ENCODE results near the gene MRPS30.

The MRPS30 gene

DNA sequence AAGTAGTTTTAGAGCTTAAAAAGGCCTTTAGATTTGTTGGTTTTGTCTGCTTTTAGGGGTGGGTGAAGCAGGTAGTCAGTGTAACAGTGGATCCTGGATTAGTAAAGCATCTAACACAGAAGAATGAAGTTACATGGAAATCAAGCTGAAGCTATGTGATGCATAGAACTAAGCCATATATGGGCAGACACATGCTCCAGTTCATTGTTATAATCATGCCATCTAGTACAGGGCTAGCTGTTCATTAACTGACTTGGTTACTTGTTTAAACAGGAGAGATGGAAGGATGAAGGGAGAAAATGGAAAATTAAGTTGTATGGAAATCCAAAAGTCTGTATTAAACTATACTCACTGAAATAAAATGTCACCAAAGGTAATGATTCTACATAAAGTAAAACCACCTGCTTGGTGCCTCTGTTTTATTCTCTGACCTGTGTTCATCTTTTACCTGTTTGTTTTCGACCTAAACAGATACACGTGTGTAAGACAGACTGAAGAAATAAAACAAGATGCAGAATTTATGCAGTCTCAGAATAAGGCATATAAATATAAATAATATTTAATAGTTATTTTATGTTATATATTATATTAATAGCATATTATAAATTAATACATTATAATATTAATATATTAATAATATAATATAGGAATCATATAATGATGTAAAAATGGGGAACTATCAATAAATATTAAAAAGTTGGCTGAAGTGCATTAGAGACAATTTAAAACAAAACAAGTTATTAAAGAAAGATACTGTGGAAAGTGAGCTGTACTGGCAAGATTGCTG lies 33.9 kb downstream of the MRPS30 start (continued):
- TF ChIP-seq ZNF335 (tag by site-specific recombination; conservative IDR thresholded peaks at IDR 0.05), result no peak
- TF ChIP-seq ZNF211 (tag by site-specific recombination; IDR thresholded peaks at IDR 0.05; ENCODE audit: low read depth), result no peak
- TF ChIP-seq, protein P1, sequence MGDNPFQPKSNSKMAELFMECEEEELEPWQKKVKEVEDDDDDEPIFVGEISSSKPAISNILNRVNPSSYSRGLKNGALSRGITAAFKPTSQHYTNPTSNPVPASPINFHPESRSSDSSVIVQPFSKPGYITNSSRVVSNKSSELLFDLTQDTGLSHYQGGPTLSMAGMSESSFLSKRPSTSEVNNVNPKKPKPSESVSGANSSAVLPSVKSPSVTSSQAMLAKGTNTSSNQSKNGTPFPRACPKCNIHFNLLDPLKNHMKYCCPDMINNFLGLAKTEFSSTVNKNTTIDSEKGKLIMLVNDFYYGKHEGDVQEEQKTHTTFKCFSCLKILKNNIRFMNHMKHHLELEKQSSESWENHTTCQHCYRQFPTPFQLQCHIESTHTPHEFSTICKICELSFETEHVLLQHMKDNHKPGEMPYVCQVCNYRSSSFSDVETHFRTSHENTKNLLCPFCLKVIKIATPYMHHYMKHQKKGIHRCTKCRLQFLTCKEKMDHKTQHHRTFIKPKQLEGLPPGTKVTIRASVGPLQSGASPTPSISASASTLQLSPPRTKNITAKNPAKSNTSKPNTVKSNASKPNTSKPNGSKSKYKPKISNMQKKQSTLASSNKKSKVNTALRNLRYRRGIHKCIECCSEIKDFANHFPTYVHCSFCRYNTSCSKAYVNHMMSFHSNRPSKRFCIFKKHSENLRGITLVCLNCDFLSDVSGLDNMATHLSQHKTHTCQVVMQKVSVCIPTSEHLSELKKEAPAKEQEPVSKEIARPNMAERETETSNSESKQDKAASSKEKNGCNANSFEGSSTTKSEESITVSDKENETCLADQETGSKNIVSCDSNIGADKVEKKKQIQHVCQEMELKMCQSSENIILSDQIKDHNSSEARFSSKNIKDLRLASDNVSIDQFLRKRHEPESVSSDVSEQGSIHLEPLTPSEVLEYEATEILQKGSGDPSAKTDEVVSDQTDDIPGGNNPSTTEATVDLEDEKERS (tag by site-specific recombination; IDR thresholded peaks at IDR 0.05), result no peak
- TF ChIP-seq ZNF341 (tag by site-specific recombination; IDR thresholded peaks at IDR 0.05; ENCODE audit: low read depth), result no peak
- TF ChIP-seq ZNF768 (tag by site-specific recombination; IDR thresholded peaks at IDR 0.05), result no peak
- TF ChIP-seq ZNF561 (tag by site-specific recombination; IDR thresholded peaks at IDR 0.05; ENCODE audit: borderline replicate concordance), result no peak
- TF ChIP-seq ZSCAN16 (tag by site-specific recombination; IDR thresholded peaks at IDR 0.05), result no peak
- TF ChIP-seq, protein P2, sequence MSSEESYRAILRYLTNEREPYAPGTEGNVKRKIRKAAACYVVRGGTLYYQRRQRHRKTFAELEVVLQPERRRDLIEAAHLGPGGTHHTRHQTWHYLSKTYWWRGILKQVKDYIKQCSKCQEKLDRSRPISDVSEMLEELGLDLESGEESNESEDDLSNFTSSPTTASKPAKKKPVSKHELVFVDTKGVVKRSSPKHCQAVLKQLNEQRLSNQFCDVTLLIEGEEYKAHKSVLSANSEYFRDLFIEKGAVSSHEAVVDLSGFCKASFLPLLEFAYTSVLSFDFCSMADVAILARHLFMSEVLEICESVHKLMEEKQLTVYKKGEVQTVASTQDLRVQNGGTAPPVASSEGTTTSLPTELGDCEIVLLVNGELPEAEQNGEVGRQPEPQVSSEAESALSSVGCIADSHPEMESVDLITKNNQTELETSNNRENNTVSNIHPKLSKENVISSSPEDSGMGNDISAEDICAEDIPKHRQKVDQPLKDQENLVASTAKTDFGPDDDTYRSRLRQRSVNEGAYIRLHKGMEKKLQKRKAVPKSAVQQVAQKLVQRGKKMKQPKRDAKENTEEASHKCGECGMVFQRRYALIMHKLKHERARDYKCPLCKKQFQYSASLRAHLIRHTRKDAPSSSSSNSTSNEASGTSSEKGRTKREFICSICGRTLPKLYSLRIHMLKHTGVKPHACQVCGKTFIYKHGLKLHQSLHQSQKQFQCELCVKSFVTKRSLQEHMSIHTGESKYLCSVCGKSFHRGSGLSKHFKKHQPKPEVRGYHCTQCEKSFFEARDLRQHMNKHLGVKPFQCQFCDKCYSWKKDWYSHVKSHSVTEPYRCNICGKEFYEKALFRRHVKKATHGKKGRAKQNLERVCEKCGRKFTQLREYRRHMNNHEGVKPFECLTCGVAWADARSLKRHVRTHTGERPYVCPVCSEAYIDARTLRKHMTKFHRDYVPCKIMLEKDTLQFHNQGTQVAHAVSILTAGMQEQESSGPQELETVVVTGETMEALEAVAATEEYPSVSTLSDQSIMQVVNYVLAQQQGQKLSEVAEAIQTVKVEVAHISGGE (tag by site-specific recombination; conservative IDR thresholded peaks at IDR 0.05; ENCODE audit: low read depth), result no peak
- TF ChIP-seq, protein P3, sequence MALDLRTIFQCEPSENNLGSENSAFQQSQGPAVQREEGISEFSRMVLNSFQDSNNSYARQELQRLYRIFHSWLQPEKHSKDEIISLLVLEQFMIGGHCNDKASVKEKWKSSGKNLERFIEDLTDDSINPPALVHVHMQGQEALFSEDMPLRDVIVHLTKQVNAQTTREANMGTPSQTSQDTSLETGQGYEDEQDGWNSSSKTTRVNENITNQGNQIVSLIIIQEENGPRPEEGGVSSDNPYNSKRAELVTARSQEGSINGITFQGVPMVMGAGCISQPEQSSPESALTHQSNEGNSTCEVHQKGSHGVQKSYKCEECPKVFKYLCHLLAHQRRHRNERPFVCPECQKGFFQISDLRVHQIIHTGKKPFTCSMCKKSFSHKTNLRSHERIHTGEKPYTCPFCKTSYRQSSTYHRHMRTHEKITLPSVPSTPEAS (tag by site-specific recombination; IDR thresholded peaks at IDR 0.05), result no peak
- no peak for TF ChIP-seq ZNF239 (tag by site-specific recombination; IDR thresholded peaks at IDR 0.05)
- TF ChIP-seq ZNF549 (tag by site-specific recombination; IDR thresholded peaks at IDR 0.05), result no peak

DNA sequence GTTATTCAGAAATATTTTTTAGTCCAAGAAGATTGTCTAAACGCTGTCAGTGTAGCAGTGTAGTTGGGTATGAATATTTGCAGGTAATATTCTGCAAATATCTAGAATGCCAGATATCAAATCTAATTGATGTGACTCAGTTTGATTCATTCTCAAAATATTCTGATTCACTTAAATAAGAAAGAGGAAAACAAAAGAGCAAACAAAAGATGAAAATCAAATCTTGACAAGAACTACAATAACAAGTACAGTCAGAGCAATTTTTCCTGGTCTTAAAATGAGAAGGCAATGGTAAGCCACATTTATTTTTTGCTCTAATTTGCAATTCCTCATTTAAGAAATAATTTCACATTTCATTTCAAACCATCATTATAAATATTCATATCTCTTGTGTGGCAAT lies 36.0 kb downstream of the MRPS30 start:
- ChIA-PET POLR2A (no interaction called here), CTCF (no interaction called here)
- H3K4me3 ChIP-seq (ENCODE audit: low read depth, low read length), result no peak overlapping the region
- TF ChIP-seq SP3 (tag by site-specific recombination; IDR thresholded peaks at IDR 0.05) (no peak), ZNF112 (tag by site-specific recombination; IDR thresholded peaks at IDR 0.05) (no peak), ZNF133 (tag by site-specific recombination; IDR thresholded peaks at IDR 0.05) (no peak), ZNF548 (tag by site-specific recombination; IDR thresholded peaks at IDR 0.05) (no peak)
- TF ChIP-seq, protein P4, sequence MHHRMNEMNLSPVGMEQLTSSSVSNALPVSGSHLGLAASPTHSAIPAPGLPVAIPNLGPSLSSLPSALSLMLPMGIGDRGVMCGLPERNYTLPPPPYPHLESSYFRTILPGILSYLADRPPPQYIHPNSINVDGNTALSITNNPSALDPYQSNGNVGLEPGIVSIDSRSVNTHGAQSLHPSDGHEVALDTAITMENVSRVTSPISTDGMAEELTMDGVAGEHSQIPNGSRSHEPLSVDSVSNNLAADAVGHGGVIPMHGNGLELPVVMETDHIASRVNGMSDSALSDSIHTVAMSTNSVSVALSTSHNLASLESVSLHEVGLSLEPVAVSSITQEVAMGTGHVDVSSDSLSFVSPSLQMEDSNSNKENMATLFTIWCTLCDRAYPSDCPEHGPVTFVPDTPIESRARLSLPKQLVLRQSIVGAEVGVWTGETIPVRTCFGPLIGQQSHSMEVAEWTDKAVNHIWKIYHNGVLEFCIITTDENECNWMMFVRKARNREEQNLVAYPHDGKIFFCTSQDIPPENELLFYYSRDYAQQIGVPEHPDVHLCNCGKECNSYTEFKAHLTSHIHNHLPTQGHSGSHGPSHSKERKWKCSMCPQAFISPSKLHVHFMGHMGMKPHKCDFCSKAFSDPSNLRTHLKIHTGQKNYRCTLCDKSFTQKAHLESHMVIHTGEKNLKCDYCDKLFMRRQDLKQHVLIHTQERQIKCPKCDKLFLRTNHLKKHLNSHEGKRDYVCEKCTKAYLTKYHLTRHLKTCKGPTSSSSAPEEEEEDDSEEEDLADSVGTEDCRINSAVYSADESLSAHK (tag by site-specific recombination; IDR thresholded peaks at IDR 0.05), result no peak
- no peak overlapping the region for H3K27ac ChIP-seq (ENCODE audit: extremely low read depth, low read depth, low read length)
- H3K4me1 ChIP-seq (ENCODE audit: control insufficient read depth, insufficient read depth, low read length), result no peaks in the 10 kb centered on the region
- H3K9me3 ChIP-seq (ENCODE audit: control insufficient read depth, insufficient read depth, low read depth, low read length), result no peaks in the 10 kb centered on the region
- no peaks in the 10 kb centered on the region for H3K36me3 ChIP-seq (ENCODE audit: control insufficient read depth in 2 of 2, insufficient read depth in 1 of 2, low read length in 2 of 2)
